ENCODE results near the gene ARHGAP6. TPM values are rescaled to one million over a fixed set of nuclear protein-coding genes. Genes with fewer than 3 reads are reported as not detected.

The ARHGAP6 gene
- total and polyA plus RNA-seq, 2 of the 13 experiments (the other 11 are each of a cell fraction or from before 2014, with no cell fraction given) = 0.11 TPM; not detected in 1

DNA sequence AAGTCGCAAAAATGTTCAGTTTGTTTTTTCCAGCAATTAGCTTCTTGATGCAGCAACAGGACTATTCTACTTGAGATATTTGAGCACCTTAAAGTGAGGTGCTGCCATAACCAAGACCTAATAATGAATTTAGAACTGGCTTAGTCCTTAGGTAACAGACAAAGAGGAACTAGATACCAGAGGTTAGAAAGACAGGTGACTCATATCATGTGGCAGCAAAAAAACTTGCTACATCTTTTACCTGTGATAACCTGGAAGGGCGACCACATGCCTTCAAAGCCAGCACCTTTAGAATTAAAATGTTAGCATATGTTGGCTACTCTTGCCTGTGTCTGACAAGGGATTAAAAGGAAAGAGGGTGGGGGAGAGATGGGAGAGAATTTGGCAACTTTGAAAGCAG is 90.4 kb downstream of the ARHGAP6 start:
- intact Hi-C loops (cut with micrococcal nuclease; ENCODE audit: unreplicated experiment) = no loop called here

More for the DNA sequence above, 90.4 kb downstream of the ARHGAP6 start:
- Histone ChIP-seq H3K27me3 (ENCODE audit: control insufficient read depth in 1 of 2, insufficient read depth in 2 of 2, low read length in 2 of 2) (no peaks in the 10 kb centered on the region), H4K20me1 (ENCODE audit: insufficient read depth, low read length) (no peaks in the 10 kb centered on the region), H3K79me2 (ENCODE audit: insufficient read depth, low read length) (no peaks in the 10 kb centered on the region), H3K36me3 (replicated peaks in 1 of 2; ENCODE audit: control insufficient read depth in 1 of 2, insufficient read depth in 2 of 2, low read length in 2 of 2) (no peaks in the 10 kb centered on the region), H3K27ac (ENCODE audit: extremely low read length, insufficient read depth, low read length) (no peak overlapping the region), H3K9ac (ENCODE audit: insufficient read depth, low read depth, low read length) (no peak overlapping the region), H3K9me3 (ENCODE audit: low read length) (no peaks in the 10 kb centered on the region), H3K4me1 (ENCODE audit: insufficient read depth, low read length) (no peaks in the 10 kb centered on the region), H2AFZ (ENCODE audit: low read length) (no peak overlapping the region), H3K4me2 (ENCODE audit: low read depth, low read length) (no peak overlapping the region), H3K4me3 (replicated peaks in 1 of 3; ENCODE audit: insufficient read depth in 1 of 3, low read depth in 2 of 3, low read length in 3 of 3) (no peak overlapping the region)
- ATAC-seq (no peak), FAIRE-seq (no peak), DNase-seq (ENCODE audit: low spot score) (no peak)
- no TSS peak for BruUV-seq (replicated peaks)
- in situ Hi-C loops (cut with HindIII; ENCODE audit: extremely low pct_ligation_motif_present, low pct_unique_long_range_greater_than_20kb) = no loop called here
- POLR2A ChIA-PET = no interaction called here
- TF ChIP-seq ZNF549 (CRISPR knock-in tag; IDR thresholded peaks at IDR 0.05) (no peak), POLR2AphosphoS2 (IDR thresholded peaks at IDR 0.05; ENCODE audit: low read depth, low read length) (no peak), ZNF138 (CRISPR knock-in tag; IDR thresholded peaks at IDR 0.05; ENCODE audit: low read depth) (no peak), SNAPC2 (CRISPR knock-in tag; IDR thresholded peaks at IDR 0.05) (no peak), ZFP36L1 (CRISPR knock-in tag; IDR thresholded peaks at IDR 0.05) (no peak), ATF1 (CRISPR knock-in tag; IDR thresholded peaks at IDR 0.05) (no peak), ZFY (CRISPR knock-in tag; IDR thresholded peaks at IDR 0.05) (no peak), ARID3A (IDR thresholded peaks at IDR 0.05; ENCODE audit: low read depth, low read length) (no peak), ZNF317 (CRISPR knock-in tag; IDR thresholded peaks at IDR 0.05) (no peak), KDM6A (CRISPR knock-in tag; IDR thresholded peaks at IDR 0.05; ENCODE audit: low read depth) (no peak), TERF1 (CRISPR knock-in tag; IDR thresholded peaks at IDR 0.05) (no peak), SMAD9 (CRISPR knock-in tag; IDR thresholded peaks at IDR 0.05) (no peak), LBX2 (CRISPR knock-in tag; IDR thresholded peaks at IDR 0.05; ENCODE audit: borderline replicate concordance) (no peak), RELA (CRISPR knock-in tag; IDR thresholded peaks at IDR 0.05) (no peak), RBM39 (IDR thresholded peaks at IDR 0.05; ENCODE audit: low read depth, low read length, poor library complexity, severe bottlenecking) (no peak), HOXD1 (CRISPR knock-in tag; IDR thresholded peaks at IDR 0.05) (no peak)
- TF ChIP-seq, protein P1, sequence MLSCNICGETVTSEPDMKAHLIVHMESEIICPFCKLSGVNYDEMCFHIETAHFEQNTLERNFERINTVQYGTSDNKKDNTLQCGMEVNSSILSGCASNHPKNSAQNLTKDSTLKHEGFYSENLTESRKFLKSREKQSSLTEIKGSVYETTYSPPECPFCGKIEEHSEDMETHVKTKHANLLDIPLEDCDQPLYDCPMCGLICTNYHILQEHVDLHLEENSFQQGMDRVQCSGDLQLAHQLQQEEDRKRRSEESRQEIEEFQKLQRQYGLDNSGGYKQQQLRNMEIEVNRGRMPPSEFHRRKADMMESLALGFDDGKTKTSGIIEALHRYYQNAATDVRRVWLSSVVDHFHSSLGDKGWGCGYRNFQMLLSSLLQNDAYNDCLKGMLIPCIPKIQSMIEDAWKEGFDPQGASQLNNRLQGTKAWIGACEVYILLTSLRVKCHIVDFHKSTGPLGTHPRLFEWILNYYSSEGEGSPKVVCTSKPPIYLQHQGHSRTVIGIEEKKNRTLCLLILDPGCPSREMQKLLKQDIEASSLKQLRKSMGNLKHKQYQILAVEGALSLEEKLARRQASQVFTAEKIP (CRISPR knock-in tag; IDR thresholded peaks at IDR 0.05; ENCODE audit: borderline replicate concordance) = no peak
- WGBS (ENCODE audit: low lambda C conversion rate) = 50% methylated on average over 2 of the region's 2 CpGs
- CTCF ChIA-PET (ENCODE audit: low intra/inter-chr PET ratio, low total read pairs) = no interaction called here

Data from HepG2 (cell line).